ENCODE data around the gene RNF220. TPM values are rescaled to one million over a fixed set of nuclear protein-coding genes. Genes with fewer than 3 reads are reported as not detected.

RNF220 gene
- total RNA-seq, 6 experiments from 2014 or later: 19.2 to 57.9 (median 23.0) TPM

DNA sequence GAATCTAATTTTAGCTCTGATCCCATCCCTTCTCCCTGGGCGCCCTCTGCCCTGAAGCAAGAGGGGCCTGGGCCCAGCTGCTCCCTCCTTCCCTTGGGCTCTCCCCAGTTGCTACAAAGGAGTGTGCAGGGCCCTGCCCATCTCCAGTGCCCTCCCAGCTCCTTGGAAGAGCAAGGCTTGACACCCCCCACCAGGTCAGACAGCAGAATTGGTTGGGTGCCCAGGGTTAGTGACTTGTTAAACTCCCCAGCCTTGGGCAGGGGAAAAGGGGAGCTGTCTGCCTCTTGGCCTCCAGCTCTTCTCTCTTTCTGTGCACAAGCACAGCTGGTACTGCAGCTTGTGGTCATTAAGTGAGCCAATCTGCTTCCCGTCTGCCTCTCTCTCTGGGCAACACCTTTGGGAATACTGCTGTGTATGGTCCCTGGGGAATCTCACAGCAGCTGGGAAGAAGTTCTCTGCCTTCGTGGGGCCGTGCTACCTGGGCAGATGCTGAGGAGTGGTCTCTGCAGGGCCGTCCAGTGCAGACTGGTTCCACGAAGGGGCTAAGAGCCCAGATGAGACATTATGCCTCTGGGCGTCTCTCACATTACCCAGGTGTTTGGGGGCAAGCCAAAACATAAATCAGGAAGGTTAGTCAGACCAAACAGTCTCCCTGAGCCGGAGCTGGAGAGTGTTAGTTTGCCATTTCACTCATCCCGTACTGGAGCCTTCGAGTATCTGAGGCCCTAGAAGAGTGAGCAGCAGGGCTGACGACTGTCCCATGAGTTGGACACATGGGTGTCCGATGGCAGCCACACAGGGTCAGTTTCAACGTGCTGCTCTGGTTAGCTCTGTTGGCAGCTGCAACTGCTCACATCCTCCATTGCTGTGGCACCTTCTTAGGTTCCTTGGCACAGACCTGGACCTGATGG is 231.9 kb downstream of the RNF220 start:
- Histone ChIP-seq H3K4me1 (peaks cover 0 to 14% (median 4%) of the 10 kb centered on the region in 4 donors), H3K36me3 (peaks cover 0 to 56% (median 10%) of the 10 kb centered on the region in 4 donors), H3K9me3 (no peaks in the 10 kb centered on the region), H3K27ac (no peak overlapping the region), H3K27me3 (no peaks in the 10 kb centered on the region), H3K4me3 (no peak overlapping the region)
- no peak for TF ChIP-seq POLR2A (IDR thresholded peaks at IDR 0.05)
- TF ChIP-seq, protein P1, sequence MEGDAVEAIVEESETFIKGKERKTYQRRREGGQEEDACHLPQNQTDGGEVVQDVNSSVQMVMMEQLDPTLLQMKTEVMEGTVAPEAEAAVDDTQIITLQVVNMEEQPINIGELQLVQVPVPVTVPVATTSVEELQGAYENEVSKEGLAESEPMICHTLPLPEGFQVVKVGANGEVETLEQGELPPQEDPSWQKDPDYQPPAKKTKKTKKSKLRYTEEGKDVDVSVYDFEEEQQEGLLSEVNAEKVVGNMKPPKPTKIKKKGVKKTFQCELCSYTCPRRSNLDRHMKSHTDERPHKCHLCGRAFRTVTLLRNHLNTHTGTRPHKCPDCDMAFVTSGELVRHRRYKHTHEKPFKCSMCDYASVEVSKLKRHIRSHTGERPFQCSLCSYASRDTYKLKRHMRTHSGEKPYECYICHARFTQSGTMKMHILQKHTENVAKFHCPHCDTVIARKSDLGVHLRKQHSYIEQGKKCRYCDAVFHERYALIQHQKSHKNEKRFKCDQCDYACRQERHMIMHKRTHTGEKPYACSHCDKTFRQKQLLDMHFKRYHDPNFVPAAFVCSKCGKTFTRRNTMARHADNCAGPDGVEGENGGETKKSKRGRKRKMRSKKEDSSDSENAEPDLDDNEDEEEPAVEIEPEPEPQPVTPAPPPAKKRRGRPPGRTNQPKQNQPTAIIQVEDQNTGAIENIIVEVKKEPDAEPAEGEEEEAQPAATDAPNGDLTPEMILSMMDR (IDR thresholded peaks at IDR 0.05): no peak
- WGBS (ENCODE audit: insufficient coverage, low coverage, low lambda C conversion rate, missing lambda C conversion rate): 85% methylated on average over 7 of the region's 13 CpGs
- DNase-seq (no peak), ATAC-seq (no peak)
- intact Hi-C loops (cut with DNase I): no loop called here

DNA sequence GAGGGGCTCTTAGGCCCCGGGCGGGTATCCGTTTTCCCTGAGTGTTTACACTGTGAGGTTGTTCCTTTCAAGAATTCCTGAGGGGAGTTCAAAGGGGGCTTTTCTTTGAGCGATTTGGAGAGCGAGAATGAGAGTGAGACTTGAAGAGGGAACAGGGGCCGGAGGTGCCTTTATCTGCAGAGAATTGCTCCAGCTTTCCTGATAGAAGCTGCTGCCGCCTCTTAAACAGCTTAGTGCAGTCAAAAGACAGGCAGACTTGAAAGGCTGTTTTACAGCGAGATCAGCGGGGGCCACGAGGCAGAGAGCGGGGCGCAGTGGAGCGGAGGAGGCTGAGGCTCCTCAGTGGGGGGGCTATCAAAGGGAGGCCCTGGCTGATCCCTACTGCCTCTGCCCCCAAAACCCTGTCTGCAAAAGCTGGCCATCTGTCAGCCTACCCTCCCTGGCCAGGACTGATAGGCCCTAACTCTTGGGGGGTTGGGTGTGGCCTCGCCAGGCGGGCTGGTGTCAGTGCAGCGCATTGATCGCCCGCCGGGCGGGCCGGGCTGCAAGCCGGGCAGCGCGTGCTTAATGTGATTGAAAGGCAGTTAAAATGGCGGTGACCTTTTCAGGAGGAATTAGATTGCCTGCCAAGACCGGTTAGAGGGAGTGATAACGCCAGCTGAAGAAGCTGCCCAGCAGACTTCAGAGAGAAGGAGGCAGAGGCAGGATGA is 232.8 kb downstream of the RNF220 start:
- WGBS (ENCODE audit: insufficient coverage, low coverage, low lambda C conversion rate, missing lambda C conversion rate): 94% methylated on average over 25 of the region's 27 CpGs
- no peaks in the 10 kb centered on the region for H3K27me3 ChIP-seq
- ATAC-seq: no peak
- no peak overlapping the region for H3K27ac ChIP-seq
- intact Hi-C loops (cut with DNase I): no loop called here
- no peaks in the 10 kb centered on the region for H3K9me3 ChIP-seq
- no peak overlapping the region for H3K4me3 ChIP-seq
- no peak for TF ChIP-seq POLR2A (IDR thresholded peaks at IDR 0.05)
- TF ChIP-seq, protein P1 (IDR thresholded peaks at IDR 0.05): no peak
- DNase-seq: no peak
- peaks cover 0 to 64% (median 10%) of the 10 kb centered on the region in 4 donors for H3K36me3 ChIP-seq
- peaks cover 0 to 11% (median 3%) of the 10 kb centered on the region in 4 donors for H3K4me1 ChIP-seq

DNA sequence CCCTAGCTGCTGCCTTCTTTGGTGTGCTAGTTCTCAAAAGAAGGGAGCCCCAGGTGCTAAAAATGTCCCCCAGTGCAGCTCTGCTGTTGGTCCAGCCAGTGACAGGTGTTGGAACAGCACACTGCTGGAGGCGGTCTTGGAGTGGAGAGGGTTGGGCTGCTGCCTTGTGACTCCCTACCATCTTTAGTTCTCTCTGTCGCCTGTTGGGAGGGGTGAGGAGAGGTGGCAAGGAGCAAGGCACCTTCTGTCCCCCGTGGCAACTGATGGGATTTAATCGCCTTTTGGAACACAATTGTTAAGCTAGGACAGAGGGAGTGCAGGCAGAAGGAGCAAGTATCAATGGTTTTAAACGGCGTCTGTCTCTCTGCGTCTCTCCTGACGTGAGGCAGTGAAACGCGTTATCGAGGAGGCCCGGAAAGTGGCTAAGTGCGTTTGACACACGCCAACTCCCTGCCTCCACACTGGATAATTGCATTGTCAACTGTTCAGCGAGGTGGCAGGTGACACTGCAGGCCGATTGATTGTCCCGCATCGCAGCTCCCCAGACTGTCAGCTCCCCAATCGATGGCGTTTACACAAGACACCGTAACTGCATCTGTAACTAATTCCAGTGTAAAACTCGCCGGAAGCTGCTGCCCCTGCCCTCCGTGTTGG is 235.3 kb downstream of the RNF220 start:
- ATAC-seq (no peak), DNase-seq (no peak)
- TF ChIP-seq POLR2A (IDR thresholded peaks at IDR 0.05): no peak
- TF ChIP-seq, protein P1 (IDR thresholded peaks at IDR 0.05): no peak
- Histone ChIP-seq H3K27ac (no peak overlapping the region), H3K4me1 (peaks cover 0 to 22% (median 11%) of the 10 kb centered on the region in 4 donors), H3K27me3 (no peaks in the 10 kb centered on the region), H3K9me3 (no peaks in the 10 kb centered on the region), H3K4me3 (no peak overlapping the region), H3K36me3 (peaks cover 0 to 79% (median 10%) of the 10 kb centered on the region in 4 donors)
- intact Hi-C loops (cut with DNase I): no loop called here
- 80% methylated on average over 6 of the region's 24 CpGs for WGBS (ENCODE audit: insufficient coverage, low coverage, low lambda C conversion rate, missing lambda C conversion rate)
